ENCODE data around the gene AUTS2. TPM values are rescaled to one million over a fixed set of nuclear protein-coding genes. Genes with fewer than 3 reads are reported as not detected.
A peak's percentile ranks its signal among the peaks of the same experiment; 100 is the strongest.

AUTS2 gene
- polyA plus RNA-seq, 4 donors = 69.8 to 109 (median 76.8) TPM

- DNase-seq (ENCODE audit: low read depth in 4 of 4, low spot score in 3 of 4) = no peak
Observed at GRCh38 chr7:69837387-69838068, 239.3 kb downstream of the AUTS2 start.

DNA sequence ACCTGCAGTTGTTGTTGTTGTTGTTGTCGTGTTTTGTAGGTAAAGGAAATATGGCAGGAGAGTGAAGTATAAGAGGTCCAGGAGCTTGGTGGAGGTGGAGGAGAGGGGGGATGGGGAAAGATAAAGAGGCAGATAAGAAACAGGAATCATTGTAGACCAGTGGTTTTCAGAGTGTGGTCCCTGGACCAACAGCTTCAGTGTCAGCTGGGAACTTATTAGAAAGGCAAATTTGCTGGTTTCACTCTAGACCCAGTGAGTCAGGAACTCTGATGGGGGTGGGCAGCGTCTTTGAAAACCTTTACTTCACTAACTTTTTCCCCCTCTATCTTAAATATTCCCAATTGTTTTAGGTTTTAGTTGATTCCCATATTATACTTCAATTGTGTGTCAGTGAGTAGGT is 241.5 kb downstream of the AUTS2 start:
- DNase-seq (ENCODE audit: low read depth in 4 of 4, low spot score in 3 of 4) = no peak

GRCh38 chr7:69840248-69840647 is 242.0 kb downstream of the AUTS2 start:
- DNase-seq (ENCODE audit: low read depth in 4 of 4, low spot score in 3 of 4) = no peak

DNA sequence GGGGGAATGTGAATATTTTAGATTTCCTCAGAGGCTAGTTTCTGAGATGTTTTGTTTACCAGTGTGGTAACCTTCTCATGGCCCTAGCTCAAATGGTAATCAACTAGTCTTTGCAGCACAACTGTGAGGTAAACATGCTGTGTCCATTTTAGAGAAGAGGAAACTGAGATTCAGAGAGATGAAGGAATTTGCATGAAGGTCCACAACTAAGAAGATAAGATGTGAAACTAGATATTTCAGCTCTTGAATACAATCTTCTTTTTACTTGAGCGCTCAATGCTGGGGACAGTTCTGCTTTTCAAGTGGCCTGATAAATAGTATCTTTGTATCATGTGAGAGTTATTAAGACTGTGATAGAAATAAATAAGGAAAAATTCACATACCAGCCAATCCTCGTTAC is 245.4 kb downstream of the AUTS2 start:
- no peak for DNase-seq (ENCODE audit: low read depth in 4 of 4, low spot score in 3 of 4)

DNA sequence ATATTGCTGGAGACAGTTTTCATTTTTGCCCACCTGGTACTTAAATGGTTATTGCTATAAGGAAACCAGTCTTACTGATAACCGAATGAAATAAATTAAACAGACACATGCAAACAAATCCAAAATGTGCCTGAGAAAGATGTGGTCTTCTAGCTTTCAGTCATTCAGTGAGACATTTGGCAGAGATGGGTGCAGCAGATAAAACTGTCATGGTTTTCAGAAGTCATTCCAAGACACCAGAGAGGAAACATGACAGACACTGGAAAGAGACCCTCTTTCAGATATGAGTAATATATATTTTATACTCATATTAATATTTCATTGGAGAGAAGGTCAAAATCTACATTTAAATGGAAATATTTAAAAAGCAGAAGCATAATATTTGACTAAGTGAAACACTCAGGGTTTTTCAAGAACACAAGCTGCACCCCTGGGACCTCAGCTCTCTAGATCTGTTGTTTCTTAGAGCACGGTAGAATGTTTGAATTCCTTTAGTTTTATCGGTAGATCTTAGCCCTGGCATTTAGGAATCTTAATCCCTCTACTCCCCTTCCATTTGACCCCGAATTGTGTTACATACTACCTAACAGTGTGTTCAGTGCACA is 246.1 kb downstream of the AUTS2 start:
- DNase-seq (ENCODE audit: low read depth in 4 of 4, low spot score in 3 of 4) = no peak

DNA sequence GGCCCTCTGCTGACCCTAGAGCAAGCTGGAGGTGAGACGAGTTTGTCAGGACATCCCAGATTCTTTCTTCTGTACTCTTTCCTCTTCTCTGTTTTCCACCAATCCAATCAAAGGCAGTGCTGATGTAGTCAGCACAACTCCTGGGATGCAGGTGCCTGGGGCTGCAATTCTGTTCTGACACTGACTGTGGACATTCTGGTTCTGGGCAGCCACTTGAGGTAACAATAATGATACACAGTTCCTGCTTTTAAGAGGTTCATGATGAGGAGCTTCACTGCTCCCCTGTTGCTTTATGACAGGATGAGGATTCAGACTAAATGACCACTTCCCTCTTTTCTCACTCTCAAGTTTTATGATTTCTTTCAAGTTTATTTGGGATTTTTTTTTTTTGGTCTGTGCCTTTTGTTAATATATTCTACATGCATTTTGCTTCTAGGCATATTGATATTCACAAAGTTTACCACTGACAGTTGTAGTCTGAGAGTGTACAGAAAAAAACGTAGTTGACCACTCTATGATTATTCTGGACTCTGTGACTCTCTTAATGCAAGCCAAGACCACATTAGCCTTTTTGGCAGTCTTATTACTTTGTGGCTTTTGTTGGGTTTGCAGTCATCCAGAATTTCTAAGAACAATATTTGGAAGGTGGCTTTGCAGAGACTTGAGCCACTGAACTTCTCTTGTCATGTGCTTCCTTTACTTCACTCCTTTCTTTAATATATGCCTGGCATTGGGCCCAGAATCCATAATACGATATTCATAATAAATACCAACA is 247.6 kb downstream of the AUTS2 start:
- no peak for DNase-seq (ENCODE audit: low read depth in 4 of 4, low spot score in 3 of 4)

- no peak for DNase-seq (ENCODE audit: low read depth in 4 of 4, low spot score in 3 of 4)
Observed at GRCh38 chr7:69847921-69848612, 249.8 kb downstream of the AUTS2 start.

DNA sequence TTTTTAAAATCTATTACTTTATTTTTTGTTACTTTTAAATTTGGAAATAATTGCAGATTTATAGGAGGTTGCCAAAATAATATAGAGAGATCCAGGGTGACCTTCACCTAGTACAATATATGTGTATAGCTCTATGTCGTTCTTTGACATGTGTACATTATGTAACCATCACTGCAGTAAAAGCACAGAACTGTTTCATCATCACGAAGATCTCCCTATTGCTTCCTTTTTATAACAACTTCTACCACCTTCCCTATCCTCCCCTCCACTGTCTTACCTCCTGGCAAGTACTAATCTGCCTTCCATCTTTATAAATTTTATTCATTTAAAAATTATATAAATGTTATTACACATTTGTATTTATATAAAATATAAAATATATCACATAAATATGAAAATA is 251.0 kb downstream of the AUTS2 start:
- no peak for DNase-seq (ENCODE audit: low read depth in 4 of 4, low spot score in 3 of 4)

DNA sequence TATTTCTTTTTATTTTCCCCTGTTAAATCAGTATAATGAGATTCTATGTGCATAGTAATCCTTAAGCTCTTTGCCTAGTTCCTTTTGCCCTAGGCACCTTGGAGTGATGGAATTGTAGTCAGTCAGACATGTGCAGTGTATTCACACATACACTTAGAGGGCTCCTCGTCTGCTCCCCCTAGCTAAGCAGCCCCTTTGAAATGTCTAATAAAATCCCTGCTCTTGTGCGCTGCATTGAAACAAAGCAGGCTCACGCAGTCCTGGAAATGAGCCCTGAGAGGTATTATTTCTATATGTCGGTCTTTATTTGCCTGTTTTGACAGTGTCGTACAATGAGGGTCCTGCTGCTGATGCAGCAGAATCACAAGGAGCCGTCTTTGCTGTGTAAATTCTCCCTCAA is 258.7 kb downstream of the AUTS2 start:
- no peak for DNase-seq (ENCODE audit: low read depth in 4 of 4, low spot score in 3 of 4)

- no peak for DNase-seq (ENCODE audit: low read depth in 4 of 4, low spot score in 3 of 4)
Observed at GRCh38 chr7:69858471-69858870, 260.2 kb downstream of the AUTS2 start.

DNA sequence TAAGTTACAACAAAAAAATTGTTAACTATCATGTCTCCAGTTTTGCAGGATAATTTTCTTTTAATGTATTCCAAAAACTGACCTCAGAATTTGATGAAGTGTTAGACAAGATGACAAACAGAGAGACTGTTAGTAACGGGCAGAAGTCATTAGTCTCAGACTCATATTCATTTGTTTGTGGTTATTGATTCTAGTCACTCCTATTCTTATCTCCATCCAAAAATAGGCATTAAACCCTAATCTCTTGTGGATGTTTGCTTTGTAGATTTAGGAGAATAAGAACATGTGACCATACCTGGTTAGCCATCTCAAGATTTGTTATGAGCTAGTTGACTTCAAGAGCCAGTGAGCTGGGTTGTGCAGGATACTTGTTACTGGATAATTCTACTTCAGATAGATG is 261.1 kb downstream of the AUTS2 start:
- DNase-seq (ENCODE audit: low read depth in 4 of 4, low spot score in 3 of 4) = no peak

GRCh38 chr7:69860486-69860885 is 262.2 kb downstream of the AUTS2 start:
- DNase-seq (ENCODE audit: low read depth in 4 of 4, low spot score in 3 of 4) = no peak

DNA sequence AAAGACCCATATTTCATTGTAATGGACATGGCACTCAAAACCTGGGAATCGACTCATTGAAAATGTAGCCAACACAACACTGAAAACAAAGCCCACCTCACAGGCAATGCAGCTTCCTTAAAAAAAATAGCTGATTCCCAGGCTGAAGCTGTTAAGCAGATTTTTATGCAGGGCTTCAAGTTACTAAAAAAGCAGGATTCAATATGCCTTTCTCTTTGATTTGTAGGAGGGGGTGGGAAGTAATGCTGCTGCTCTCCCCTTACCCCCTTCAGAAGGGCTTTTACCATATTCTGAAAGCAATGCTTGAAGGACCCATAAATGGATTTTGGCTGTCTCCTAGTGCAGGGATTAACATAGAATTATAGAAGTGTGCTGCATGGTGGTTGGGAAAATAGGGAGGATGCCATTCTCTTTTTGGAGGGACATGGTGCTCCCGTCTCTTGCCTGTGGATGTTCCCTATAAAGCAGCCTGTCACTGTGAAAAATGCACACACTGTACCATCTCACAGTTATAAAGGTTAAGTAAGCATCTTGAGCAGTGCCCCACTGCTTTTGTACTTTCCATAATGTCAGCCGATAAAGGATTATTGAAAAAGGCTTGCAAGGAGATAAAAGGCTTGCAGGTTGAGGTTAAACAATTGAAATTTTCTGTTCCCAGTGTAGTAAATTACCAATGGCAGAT is 262.8 kb downstream of the AUTS2 start:
- DNase-seq (ENCODE audit: low read depth in 4 of 4, low spot score in 3 of 4) = peak in 1 of 4 donors; percentile 27

DNA sequence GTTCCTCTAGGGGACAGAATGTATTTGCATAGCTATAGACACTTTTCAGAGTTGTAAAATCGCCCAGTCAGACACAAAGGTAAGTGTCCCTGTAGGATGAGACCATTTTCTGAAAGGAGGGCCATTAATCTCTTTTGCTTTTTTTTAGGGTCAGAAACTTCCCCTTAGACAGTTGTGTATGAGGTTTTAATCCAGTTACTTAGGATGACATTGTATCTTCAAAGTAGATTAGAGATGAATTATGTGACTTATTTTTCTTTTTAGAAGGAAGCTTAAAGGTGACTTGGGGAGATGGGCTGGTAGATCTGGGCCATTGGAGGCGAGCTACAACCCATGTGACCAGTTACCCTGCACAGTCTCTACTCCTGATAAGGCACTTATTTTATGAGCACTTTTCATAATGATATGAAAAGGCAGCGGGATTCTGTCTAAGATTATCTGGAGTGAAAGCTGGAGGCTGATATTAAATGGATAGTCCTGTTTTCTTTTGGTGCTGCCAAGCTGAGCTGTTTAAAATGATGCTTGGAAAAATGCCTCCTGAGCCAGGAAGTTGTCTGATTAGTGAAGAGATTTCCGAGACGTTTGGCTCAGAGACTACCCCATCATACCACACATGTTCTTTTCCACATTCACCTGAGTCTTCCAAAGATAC is 264.3 kb downstream of the AUTS2 start:
- no peak for DNase-seq (ENCODE audit: low read depth in 4 of 4, low spot score in 3 of 4)

GRCh38 chr7:69864274-69864673 is 266.0 kb downstream of the AUTS2 start:
- no peak for DNase-seq (ENCODE audit: low read depth in 4 of 4, low spot score in 3 of 4)

DNA sequence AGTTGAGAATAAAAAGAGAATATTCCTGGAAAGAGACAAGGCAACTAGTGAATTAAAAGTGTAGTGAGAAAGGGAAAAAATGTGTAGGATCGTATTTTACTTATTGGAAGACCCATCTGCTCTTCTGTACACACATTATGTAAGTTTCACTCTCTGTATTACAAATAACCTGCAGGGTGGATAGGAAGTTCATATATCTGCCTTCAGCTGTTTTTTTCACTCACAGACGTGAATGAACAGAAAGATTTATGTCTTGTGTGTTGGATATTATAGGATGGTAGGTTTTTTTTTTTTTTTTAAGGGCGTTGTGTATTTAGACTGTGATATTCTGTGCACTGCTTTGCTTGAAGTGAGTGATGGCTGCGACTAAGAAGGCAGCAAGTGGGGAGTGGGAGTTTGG is 266.5 kb downstream of the AUTS2 start:
- DNase-seq (ENCODE audit: low read depth in 4 of 4, low spot score in 3 of 4) = no peak

- DNase-seq (ENCODE audit: low read depth in 4 of 4, low spot score in 3 of 4) = no peak
Observed at GRCh38 chr7:69868921-69869320, 270.6 kb downstream of the AUTS2 start.

GRCh38 chr7:69871213-69871885 is 273.1 kb downstream of the AUTS2 start:
- DNase-seq (ENCODE audit: low read depth in 4 of 4, low spot score in 3 of 4) = no peak

DNA sequence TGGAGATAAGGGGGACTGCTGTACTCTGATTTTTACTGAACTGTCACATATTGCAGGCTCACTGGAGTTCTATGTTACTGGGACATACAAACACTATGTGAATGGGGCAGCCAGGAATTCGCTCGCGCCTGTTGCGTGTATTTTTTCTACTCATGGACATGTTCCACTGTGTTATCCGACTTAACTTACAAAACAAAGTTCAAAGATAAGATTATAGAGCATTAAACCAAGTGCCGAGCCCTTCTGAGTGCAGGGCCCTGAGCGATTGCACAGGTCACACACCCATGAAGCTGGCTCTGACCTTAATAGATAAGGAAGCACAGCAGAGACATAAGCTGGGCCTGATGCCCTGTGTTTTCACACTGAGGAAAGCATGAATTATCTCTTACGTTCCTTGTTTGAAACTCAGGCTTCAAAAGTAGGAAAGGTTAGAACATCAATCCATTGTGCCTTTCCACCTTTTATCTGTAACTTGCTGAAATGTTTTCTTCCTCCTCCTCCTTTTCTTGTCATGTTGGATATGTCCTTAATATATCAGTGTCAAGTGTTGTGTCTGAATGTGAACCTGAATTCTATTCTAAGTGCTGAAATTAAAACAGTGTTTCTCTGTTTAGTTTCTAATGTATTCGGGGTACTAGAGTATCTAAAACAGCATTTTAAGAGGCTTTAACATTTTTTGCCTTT is 273.8 kb downstream of the AUTS2 start:
- no peak for DNase-seq (ENCODE audit: low read depth in 4 of 4, low spot score in 3 of 4)

Measured in left renal pelvis (tissue), 4 donors.